HEK293T (cell line): ENCODE data around the gene VIT.

ENCODE experiments used
- ELF4 ChIP-seq: fragments of 450-650 bp; IDR thresholded peaks from 2 replicates; pipeline ENCODE4 v1.6.1; 2017; ENCODE audit warnings: antibody characterized with exemption
- FOXM1 ChIP-seq: fragments of 450-650 bp; IDR thresholded peaks from 2 replicates; pipeline ENCODE4 v1.6.1; 2017; ENCODE audit warnings: mild to moderate bottlenecking, borderline replicate concordance
- NFRKB ChIP-seq: fragments of 450-650 bp; IDR thresholded peaks from 2 replicates; pipeline ENCODE4 v1.6.1; 2016; ENCODE audit warnings: mild to moderate bottlenecking, moderate library complexity
- SP1 ChIP-seq: fragments of 450-650 bp; IDR thresholded peaks from 2 replicates; pipeline ENCODE4 v1.6.1; 2017
- TARDBP ChIP-seq: fragments of 450-650 bp; IDR thresholded peaks from 2 replicates; pipeline ENCODE4 v1.6.1; 2016
- ZNF384 ChIP-seq: fragments of 450-650 bp; IDR thresholded peaks from 2 replicates; pipeline ENCODE4 v1.6.1; 2016

DNA sequence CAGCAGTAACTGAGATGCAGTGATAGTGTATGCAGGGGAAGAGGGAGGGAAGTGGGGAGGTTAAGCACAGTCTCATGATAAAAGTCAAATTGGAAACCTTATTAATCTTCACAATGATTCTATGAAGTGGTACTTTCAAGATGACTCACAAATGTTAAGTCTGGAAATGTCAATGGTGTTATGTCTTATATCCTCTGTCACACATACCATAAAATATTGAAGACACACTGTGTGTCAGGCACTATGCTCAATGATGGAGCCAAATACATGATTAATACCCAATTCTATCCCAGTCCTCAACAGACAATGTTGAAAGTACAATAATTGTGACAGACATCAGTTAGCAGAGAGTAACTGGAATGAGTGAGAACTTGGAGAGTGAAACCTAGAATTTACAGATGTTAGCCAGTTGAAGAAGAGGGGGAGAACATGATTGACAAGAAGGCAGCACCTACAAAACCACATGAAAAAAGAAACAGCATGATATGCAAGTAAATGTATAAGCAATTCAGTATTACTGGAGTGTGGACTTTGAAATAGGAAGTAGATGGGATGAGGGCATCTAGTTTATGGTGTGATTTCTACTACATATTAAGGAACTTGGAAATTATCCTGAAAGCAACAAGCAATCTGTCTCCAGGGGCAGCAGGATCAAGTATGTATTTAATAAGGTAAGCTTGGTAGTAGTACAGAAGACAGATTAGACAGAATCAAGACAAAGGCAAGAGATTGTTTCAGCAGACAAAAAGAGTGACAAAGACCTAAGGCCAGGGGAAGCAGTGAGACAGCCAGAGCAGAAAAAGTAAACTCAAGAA lies 162.3 kb downstream of the VIT start:
- TF ChIP-seq FOXM1 (no peak), SP1 (no peak), NFRKB (no peak), ZNF384 (no peak), TARDBP (no peak), ELF4 (no peak)
